AG10803 (cell line): ENCODE results near the gene COL23A1.

ENCODE experiments used
- DNase-seq: peaks from one replicate; pipeline ENCODE4 v3.0.0; 2010; ENCODE audit warnings: low read depth
- H3K4me3 ChIP-seq: 2 replicates; pipeline ENCODE4 v1.5.1; 2011; ENCODE audit warnings: mild to moderate bottlenecking, low read length, control low read depth
- TF ChIP-seq, protein P1 (sequence below): conservative IDR thresholded peaks from 2 replicates; pipeline ENCODE4 v1.5.1; 2011; ENCODE audit warnings: mild to moderate bottlenecking, low read length, control low read depth, inconsistent platforms

The COL23A1 gene

GRCh38 chr5:178338126-178338749 lies 252.0 kb downstream of the COL23A1 start:
- TF ChIP-seq, protein P1, sequence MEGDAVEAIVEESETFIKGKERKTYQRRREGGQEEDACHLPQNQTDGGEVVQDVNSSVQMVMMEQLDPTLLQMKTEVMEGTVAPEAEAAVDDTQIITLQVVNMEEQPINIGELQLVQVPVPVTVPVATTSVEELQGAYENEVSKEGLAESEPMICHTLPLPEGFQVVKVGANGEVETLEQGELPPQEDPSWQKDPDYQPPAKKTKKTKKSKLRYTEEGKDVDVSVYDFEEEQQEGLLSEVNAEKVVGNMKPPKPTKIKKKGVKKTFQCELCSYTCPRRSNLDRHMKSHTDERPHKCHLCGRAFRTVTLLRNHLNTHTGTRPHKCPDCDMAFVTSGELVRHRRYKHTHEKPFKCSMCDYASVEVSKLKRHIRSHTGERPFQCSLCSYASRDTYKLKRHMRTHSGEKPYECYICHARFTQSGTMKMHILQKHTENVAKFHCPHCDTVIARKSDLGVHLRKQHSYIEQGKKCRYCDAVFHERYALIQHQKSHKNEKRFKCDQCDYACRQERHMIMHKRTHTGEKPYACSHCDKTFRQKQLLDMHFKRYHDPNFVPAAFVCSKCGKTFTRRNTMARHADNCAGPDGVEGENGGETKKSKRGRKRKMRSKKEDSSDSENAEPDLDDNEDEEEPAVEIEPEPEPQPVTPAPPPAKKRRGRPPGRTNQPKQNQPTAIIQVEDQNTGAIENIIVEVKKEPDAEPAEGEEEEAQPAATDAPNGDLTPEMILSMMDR: no peak
- no peak overlapping the region for H3K4me3 ChIP-seq
- DNase-seq: no peak

DNA sequence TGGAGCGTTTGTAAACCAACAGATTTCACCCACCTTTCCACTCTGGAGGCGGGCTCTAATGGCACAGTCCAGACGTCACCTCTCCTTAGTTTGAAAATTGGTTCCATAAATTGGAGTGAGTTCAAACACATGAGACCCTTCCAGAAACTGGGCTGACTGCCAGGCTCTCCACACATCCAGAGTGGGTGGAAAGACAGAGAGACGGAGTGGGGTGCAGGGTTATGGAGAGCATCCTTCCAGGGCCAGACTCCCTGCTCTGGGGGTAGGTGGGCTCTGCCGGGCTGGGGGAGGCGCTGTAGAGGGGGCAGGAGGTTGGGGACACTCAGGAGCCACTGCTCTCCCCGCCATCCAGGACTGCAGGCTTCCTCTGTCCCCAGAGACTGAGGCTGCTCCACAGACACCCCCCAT lies 252.9 kb downstream of the COL23A1 start:
- no peak overlapping the region for H3K4me3 ChIP-seq
- TF ChIP-seq, protein P1: no peak
- DNase-seq: no peak

- TF ChIP-seq, protein P1: no peak
- no peak overlapping the region for H3K4me3 ChIP-seq
- no peak for DNase-seq
These were observed 253.3 kb downstream of the COL23A1 start for GRCh38 chr5:178336889-178337288.

- TF ChIP-seq, protein P1: no peak
These were observed 254.7 kb downstream of the COL23A1 start for GRCh38 chr5:178335302-178336030.

GRCh38 chr5:178334861-178335260 lies 255.3 kb downstream of the COL23A1 start:
- TF ChIP-seq, protein P1: no peak
- H3K4me3 ChIP-seq: no peak overlapping the region
- DNase-seq: no peak

More at GRCh38 chr5:178335302-178336030, 254.7 kb downstream of the COL23A1 start:
- H3K4me3 ChIP-seq: no peak overlapping the region
- no peak for DNase-seq

DNA sequence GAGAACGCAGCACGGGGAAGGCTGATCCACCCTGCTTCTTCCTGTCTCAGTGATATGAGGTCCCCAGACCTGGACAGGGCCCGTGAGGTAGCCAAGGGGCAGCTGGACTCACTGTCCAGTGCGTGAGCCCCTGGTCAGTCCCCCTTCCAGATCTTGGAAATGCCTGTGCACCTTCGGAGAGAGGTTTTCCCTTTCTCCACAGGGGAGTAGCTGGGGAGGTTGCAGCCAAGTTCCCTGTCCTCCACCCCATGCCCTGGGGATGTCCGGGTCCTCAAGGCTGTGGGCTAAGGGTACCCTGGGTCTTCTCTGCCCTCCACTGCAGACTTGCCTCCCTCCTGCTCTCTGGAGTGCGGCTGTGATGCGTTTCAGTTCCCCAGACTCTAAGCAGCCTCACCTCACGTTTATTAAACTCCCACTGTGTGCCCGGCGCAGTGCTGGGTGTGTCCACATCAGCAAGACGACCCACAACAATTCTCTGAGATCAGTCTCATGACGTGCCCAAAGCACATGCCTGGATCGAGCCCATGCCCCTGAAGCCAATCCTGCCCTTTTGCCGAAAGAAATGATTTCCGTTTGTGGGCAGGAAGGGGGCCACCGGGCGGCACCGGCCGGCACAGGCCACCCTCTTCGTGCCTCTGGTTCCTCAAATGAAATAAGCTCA lies 256.2 kb downstream of the COL23A1 start:
- TF ChIP-seq, protein P1: no peak
- no peak for DNase-seq
- H3K4me3 ChIP-seq: no peak overlapping the region

DNA sequence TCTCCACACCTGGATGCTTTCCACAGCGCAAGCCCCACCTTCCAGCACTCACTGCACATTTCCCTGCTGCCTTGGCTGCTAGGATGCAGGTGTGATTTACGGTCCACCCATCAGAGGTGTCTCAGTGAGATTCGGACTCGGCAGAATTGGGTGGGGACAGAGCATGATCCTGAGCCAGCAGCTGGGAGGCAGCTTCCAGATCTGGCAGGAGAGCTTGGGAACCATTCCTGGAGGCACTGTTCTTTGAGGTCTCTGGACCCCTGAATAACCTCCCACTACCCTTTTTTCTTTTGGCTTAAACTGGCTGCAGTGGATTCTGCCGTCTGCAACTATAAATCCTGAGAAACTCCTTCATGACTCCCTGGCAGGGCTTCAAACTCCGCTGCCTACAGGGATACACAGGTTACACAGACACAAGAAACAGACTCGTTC lies 258.0 kb downstream of the COL23A1 start:
- TF ChIP-seq, protein P1: no peak
- no peak for DNase-seq
- H3K4me3 ChIP-seq: no peak overlapping the region
